Fibroblast of villous mesenchyme (primary cell): ENCODE data around the gene CEP295NL. TPM values are rescaled to one million over a fixed set of nuclear protein-coding genes. Genes with fewer than 3 reads are reported as not detected.
"Not testable (repeated sequence)": the region's sequence is repeated elsewhere in the genome, so short reads cannot be mapped to it uniquely, and the experiment has no call there.

Experiments used
- DNase-seq: peaks from one replicate; pipeline ENCODE4 v3.0.0-alpha.2; 2010; ENCODE audit warnings: low read depth
- H3K4me3 ChIP-seq: 2 replicates; pipeline ENCODE4 v1.5.1; 2011; ENCODE audit warnings: low read depth, mild to moderate bottlenecking, low read length
- CTCF ChIP-seq: IDR thresholded peaks from 2 replicates; pipeline ENCODE4 v1.5.1; 2012; ENCODE audit warnings: low read depth, mild to moderate bottlenecking, low read length; ENCODE audit not compliant: insufficient read depth
- total RNA-seq: library from RNA; depleted of rRNA; stranded (reverse); fragments of >200 nt; gene quantifications from 2 replicates; pipeline ENCODE4 v1.2.3, GENCODE V29; 2012

CEP295NL gene
- total RNA-seq, 1 donor = 5.6 TPM

GRCh38 chr17:78946131-78946530 is 43.1 kb upstream of the CEP295NL start:
- no peak for TF ChIP-seq CTCF
- H3K4me3 ChIP-seq = no peak overlapping the region
- DNase-seq = no peak

- not testable (repeated sequence) for DNase-seq, H3K4me3 ChIP-seq
These were observed 42.5 kb upstream of the CEP295NL start for GRCh38 chr17:78945455-78945854.

- DNase-seq = no peak
- TF ChIP-seq CTCF = no peak
These were observed 42.0 kb upstream of the CEP295NL start for GRCh38 chr17:78944956-78945355.

GRCh38 chr17:78944026-78944425 is 41.0 kb upstream of the CEP295NL start:
- TF ChIP-seq CTCF = no peak
- DNase-seq = no peak
- no peak overlapping the region for H3K4me3 ChIP-seq

More at GRCh38 chr17:78944956-78945355, 42.0 kb upstream of the CEP295NL start:
- no peak overlapping the region for H3K4me3 ChIP-seq

GRCh38 chr17:78940708-78941107 is 37.7 kb upstream of the CEP295NL start:
- peak; percentile 70 for DNase-seq
- H3K4me3 ChIP-seq = no peak overlapping the region
- no peak for TF ChIP-seq CTCF

- peak; percentile 71 for DNase-seq
- H3K4me3 ChIP-seq = no peak overlapping the region
- no peak for TF ChIP-seq CTCF
These were observed 37.3 kb upstream of the CEP295NL start for GRCh38 chr17:78940258-78940657.

GRCh38 chr17:78939615-78940014 is 36.6 kb upstream of the CEP295NL start:
- no peak for DNase-seq
- H3K4me3 ChIP-seq = no peak overlapping the region
- no peak for TF ChIP-seq CTCF
